ENCODE measurements around the gene CFAP65. TPM values are rescaled to one million over a fixed set of nuclear protein-coding genes. Genes with fewer than 3 reads are reported as not detected.

Gene CFAP65
- total RNA-seq, 1 donor from 2014 or later, result not detected

DNA sequence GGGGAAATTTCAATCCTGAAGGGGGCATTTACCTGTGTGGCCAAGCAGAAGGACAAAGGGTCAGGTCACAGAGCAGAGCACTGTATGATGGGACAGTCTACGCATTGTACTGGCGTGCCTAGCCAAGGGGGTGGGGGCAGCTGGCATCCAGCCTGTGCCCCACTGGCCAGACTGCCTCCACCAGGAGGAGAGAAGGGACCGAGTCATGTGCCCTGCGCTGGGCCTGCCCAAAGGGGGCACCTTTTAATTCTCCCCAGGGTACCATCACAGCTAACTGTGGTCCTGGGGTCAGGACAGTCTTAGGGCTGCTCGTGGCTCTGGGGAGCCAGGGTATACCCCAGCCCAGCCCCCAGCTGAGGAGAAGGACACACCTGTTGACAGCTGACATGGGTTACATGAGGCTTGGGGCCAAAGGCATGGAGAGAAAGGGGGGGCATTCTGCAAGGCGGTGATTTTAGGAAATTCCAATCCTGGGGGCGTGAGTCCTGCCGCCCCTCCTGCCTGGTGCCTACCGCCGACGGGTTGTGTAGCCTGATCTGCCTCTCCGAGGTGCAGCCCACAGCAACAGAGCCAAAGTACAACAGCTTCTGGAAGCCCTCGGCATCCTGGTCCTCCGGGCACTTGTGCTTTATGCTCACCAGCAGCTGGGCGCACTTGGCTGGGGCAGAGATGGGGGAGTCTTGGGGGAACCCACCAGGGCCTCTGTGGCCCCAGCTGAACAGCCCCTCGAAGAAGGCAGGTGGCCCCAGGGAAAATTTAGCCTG, 11.0 kb downstream of the CFAP65 start:
- TF ChIP-seq, protein P1, sequence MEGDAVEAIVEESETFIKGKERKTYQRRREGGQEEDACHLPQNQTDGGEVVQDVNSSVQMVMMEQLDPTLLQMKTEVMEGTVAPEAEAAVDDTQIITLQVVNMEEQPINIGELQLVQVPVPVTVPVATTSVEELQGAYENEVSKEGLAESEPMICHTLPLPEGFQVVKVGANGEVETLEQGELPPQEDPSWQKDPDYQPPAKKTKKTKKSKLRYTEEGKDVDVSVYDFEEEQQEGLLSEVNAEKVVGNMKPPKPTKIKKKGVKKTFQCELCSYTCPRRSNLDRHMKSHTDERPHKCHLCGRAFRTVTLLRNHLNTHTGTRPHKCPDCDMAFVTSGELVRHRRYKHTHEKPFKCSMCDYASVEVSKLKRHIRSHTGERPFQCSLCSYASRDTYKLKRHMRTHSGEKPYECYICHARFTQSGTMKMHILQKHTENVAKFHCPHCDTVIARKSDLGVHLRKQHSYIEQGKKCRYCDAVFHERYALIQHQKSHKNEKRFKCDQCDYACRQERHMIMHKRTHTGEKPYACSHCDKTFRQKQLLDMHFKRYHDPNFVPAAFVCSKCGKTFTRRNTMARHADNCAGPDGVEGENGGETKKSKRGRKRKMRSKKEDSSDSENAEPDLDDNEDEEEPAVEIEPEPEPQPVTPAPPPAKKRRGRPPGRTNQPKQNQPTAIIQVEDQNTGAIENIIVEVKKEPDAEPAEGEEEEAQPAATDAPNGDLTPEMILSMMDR (IDR thresholded peaks at IDR 0.05; ENCODE audit: borderline replicate concordance), result no peak
- peaks cover 91% of the 10 kb centered on the region for H3K27me3 ChIP-seq (ENCODE audit: low read depth)
- no peak overlapping the region for H3K4me3 ChIP-seq
- no peak overlapping the region for H3K27ac ChIP-seq (replicated peaks)
- no peaks in the 10 kb centered on the region for H3K4me1 ChIP-seq
- H3K36me3 ChIP-seq, result no peaks in the 10 kb centered on the region
- intact Hi-C loops (cut with micrococcal nuclease), result no loop called here
- no peaks in the 10 kb centered on the region for H3K9me3 ChIP-seq (replicated peaks)
- no peak for DNase-seq

DNA sequence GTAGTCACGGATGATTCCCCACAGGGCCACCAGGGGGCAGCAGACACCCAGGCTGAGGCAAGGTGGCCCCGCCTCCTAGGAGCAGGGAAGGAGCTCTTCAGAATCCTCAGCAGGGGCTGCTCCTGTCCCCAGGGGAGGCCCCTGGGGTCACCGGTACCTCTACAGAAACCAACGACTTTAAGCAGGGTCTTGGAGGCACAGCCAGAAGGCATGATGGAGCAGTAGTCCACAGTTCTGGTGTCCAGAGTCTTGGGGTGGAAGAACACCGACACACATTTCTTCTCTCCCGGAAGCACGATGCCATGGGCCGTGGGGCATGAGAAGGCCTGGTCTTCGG, 11.5 kb downstream of the CFAP65 start:
- H3K27me3 ChIP-seq (ENCODE audit: low read depth), result peaks cover 88% of the 10 kb centered on the region
- peak; percentile 70 for DNase-seq
- intact Hi-C loops (cut with micrococcal nuclease), result no loop called here
- H3K27ac ChIP-seq (replicated peaks), result no peak overlapping the region
- TF ChIP-seq, protein P1 (IDR thresholded peaks at IDR 0.05; ENCODE audit: borderline replicate concordance), result peak; percentile 97
- H3K4me1 ChIP-seq, result no peaks in the 10 kb centered on the region
- H3K9me3 ChIP-seq (replicated peaks), result no peaks in the 10 kb centered on the region
- no peak overlapping the region for H3K4me3 ChIP-seq
- H3K36me3 ChIP-seq, result no peaks in the 10 kb centered on the region

DNA sequence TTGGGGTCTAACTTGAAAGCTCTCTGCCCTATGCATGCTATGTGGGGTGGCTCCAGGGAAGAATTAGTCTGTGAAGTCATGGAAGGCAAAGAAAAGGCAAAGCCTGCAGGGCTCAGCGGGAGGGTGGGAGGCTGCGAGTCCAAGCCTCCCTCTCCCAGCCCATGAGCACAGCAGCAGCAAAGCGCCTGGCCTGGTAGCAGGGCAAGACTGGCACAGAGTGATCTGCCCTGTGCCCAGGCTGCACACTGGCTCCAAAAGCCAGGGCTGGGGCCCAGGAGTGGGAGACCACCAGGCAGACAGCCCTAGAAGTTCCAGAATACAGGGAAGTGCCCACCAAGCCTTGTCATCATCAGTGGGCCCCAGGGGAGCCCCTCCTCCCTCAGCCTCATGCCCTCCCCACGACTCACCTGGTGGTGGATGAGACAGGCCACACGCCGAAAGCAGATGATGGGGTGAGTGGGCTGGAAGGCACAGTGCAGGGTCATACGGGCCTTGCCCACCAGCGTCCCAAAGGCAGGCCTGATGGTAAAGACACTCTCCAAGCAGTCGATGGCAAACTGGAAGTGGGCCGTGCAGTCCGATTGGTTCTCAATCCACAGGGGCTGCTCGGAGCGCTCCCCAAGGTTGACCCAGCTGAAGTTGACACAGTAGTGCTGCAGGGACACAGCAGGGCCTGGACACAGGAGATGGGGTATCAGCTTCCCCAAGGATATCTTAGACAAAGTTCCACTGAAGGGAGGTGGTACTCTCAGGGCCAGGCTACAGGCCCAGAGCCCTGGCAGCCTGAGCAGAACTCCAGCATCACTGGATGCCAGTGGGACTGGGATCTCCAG, 12.1 kb downstream of the CFAP65 start:
- intact Hi-C loops (cut with micrococcal nuclease), result no loop called here
- Histone ChIP-seq H3K4me1 (no peaks in the 10 kb centered on the region), H3K9me3 (replicated peaks) (no peaks in the 10 kb centered on the region), H3K27ac (replicated peaks) (no peak overlapping the region), H3K36me3 (no peaks in the 10 kb centered on the region), H3K27me3 (ENCODE audit: low read depth) (peaks cover 88% of the 10 kb centered on the region), H3K4me3 (no peak overlapping the region)
- no peak for DNase-seq
- TF ChIP-seq, protein P1 (IDR thresholded peaks at IDR 0.05; ENCODE audit: borderline replicate concordance), result no peak

DNA sequence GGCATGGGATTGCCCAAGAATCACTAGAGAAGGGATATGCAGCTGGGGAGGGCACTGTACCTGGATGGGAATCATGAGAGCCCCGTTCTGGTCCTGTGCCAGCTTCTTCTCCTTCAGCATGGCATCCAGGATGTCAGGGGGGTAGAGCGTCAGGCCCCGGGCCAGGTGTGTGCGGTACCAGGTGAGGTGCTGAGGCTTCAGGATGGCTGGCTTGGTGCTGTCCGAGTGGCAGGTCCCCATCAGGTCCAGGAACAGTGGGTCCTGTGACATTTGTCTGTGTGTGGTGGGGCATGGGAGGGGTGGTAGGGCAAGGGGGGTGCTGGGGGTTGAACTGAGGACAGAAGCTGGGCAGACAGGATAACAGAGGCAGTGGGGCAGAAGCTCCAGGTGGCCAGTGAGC, 13.2 kb downstream of the CFAP65 start:
- no peaks in the 10 kb centered on the region for H3K9me3 ChIP-seq (replicated peaks)
- no peak overlapping the region for H3K27ac ChIP-seq (replicated peaks)
- DNase-seq, result no peak
- intact Hi-C loops (cut with micrococcal nuclease), result no loop called here
- peaks cover 88% of the 10 kb centered on the region for H3K27me3 ChIP-seq (ENCODE audit: low read depth)
- TF ChIP-seq, protein P1 (IDR thresholded peaks at IDR 0.05; ENCODE audit: borderline replicate concordance), result no peak
- no peaks in the 10 kb centered on the region for H3K4me1 ChIP-seq
- H3K4me3 ChIP-seq, result no peak overlapping the region
- no peaks in the 10 kb centered on the region for H3K36me3 ChIP-seq

DNA sequence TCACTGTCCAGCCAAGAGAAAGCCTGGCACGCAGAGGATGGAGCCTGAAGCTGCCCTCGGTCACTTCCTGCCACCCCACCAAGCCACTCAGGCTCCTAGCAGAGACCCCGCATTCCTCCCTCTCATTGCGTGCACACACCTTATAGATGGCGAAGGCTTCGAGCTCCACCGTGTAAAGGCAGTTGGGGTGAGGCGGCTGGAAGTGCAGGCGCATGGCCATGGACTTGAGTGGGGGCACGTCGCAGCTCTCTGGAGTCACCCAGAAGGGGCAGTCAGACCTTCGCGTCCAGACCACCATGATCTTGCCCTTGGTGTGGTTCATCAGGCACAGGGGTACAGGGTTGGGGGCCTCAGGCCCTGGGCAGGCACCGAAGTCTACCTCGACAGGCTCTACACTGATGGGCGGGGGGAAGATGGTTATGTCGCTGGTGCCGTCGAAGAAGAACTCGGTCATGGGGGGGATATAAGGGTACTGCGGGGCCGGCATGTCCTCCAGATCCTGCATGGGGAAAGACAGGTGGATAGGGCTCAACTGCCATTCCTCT, 13.7 kb downstream of the CFAP65 start:
- Histone ChIP-seq H3K27me3 (ENCODE audit: low read depth) (peaks cover 88% of the 10 kb centered on the region), H3K9me3 (replicated peaks) (no peaks in the 10 kb centered on the region), H3K27ac (replicated peaks) (no peak overlapping the region), H3K36me3 (no peaks in the 10 kb centered on the region), H3K4me1 (no peaks in the 10 kb centered on the region), H3K4me3 (no peak overlapping the region)
- intact Hi-C loops (cut with micrococcal nuclease), result no loop called here
- DNase-seq, result no peak
- TF ChIP-seq, protein P1 (IDR thresholded peaks at IDR 0.05; ENCODE audit: borderline replicate concordance), result no peak
